HepG2 (cell line): Measurements from ENCODE around the gene AHCY. TPM values are rescaled to one million over a fixed set of nuclear protein-coding genes. Genes with fewer than 3 reads are reported as not detected.

Source experiments
- ATAC-seq: fragments of 200-7000 bp; cut with Tn5 transposase; 3 replicates; pipeline ENCODE4 v1.9.1; 2020; ENCODE audit warnings: mild to moderate bottlenecking, moderate library complexity
- BruUV-seq: library from RNA; stranded (reverse); fragments of 400-500 nt; replicated peaks from 2 replicates; lab custom pipeline; 2021; lab: Mats Ljungman, UMichigan
- CTCF ChIA-PET: fragments of 300-600 bp; formaldehyde crosslinking; extraction: SDS; loops from one replicate; lab custom pipeline; 2021; ENCODE audit warnings: low total read pairs, inconsistent platforms, low intra/inter-chr PET ratio; lab: Yijun Ruan, JAX
- POLR2A ChIA-PET: fragments of 350-600 bp; sonication (Branson Sonifier 250); formaldehyde crosslinking; loops from one replicate; lab custom pipeline; 2020; ENCODE audit warnings: antibody characterized with exemption, inconsistent platforms; lab: Yijun Ruan, JAX
- DNase-seq: peaks from one replicate; pipeline ENCODE4 v3.0.0-alpha.2; 2015; ENCODE audit warnings: low spot score
- FAIRE-seq: peaks from 3 replicates; lab custom pipeline; 2011; peaks lifted over from hg19 to GRCh38; lab: Jason Lieb, UNC
- H2AFZ ChIP-seq: one replicate; pipeline ENCODE4 v1.6.1; 2011; ENCODE audit warnings: low read length, inconsistent platforms
- H3K27ac ChIP-seq: fragments of 300-600 bp; 3 replicates; pipeline ENCODE4 v1.8.0; 2011; ENCODE audit warnings: mixed run types, mild to moderate bottlenecking, mixed read lengths, low read length, inconsistent platforms; ENCODE audit not compliant: insufficient read depth; ENCODE audit errors: extremely low read length
- H3K27me3 ChIP-seq, 2 experiments: fragments of 200-600 bp in 1 of 2; 2 replicates in 1 of 2; 3 replicates in 1 of 2; pipeline versions ENCODE4 v1.6.0 to v1.8.0; 2011; ENCODE audit warnings: low read length in 2 of 2, mild to moderate bottlenecking in 2 of 2, moderate library complexity in 2 of 2, inconsistent platforms in 1 of 2; ENCODE audit not compliant: insufficient read depth in 2 of 2, control insufficient read depth in 1 of 2
- H3K36me3 ChIP-seq, 2 experiments: fragments of 200-600 bp in 1 of 2; replicated peaks in 1 of 2; 2 replicates in 1 of 2; 3 replicates in 1 of 2; pipeline versions ENCODE4 v1.5.1 to v1.8.0; 2011; ENCODE audit warnings: low read length in 2 of 2, inconsistent platforms in 1 of 2; ENCODE audit not compliant: insufficient read depth in 2 of 2, control insufficient read depth in 1 of 2
- H3K4me1 ChIP-seq: 2 replicates; pipeline ENCODE4 v1.5.1; 2012; ENCODE audit warnings: low read length, inconsistent platforms; ENCODE audit not compliant: insufficient read depth
- H3K4me2 ChIP-seq: 2 replicates; pipeline ENCODE4 v1.6.0; 2011; ENCODE audit warnings: low read depth, low read length, inconsistent platforms
- H3K4me3 ChIP-seq, 3 experiments: fragments of 200-600 bp in 1 of 3; sonication (generic), shearing (Covaris generic) in 1 of 3; replicated peaks in 1 of 3; 2 replicates each; pipeline ENCODE4 v1.5.1; 2011 to 2016; ENCODE audit warnings: low read length in 3 of 3, inconsistent platforms in 2 of 3, low read depth in 2 of 3, mild to moderate bottlenecking in 2 of 3, control low read depth in 1 of 3, mixed read lengths in 1 of 3; ENCODE audit not compliant: insufficient read depth in 1 of 3
- H3K79me2 ChIP-seq: one replicate; pipeline ENCODE4 v1.6.1; 2011; ENCODE audit warnings: low read length, inconsistent platforms; ENCODE audit not compliant: insufficient read depth
- H3K9ac ChIP-seq: 2 replicates; pipeline ENCODE4 v1.6.0; 2011; ENCODE audit warnings: mild to moderate bottlenecking, low read depth, low read length, inconsistent platforms; ENCODE audit not compliant: insufficient read depth
- H3K9me3 ChIP-seq: 2 replicates; pipeline ENCODE4 v1.5.1; 2012; ENCODE audit warnings: mild to moderate bottlenecking, low read length
- H4K20me1 ChIP-seq: 2 replicates; pipeline ENCODE4 v1.6.0; 2011; ENCODE audit warnings: inconsistent platforms, mild to moderate bottlenecking, low read length, moderate library complexity; ENCODE audit not compliant: insufficient read depth
- ARNT ChIP-seq: fragments of 450-650 bp; IDR thresholded peaks from 2 replicates; pipeline ENCODE4 v1.6.1; 2017
- ATF1 ChIP-seq: IDR thresholded peaks from 2 replicates; pipeline ENCODE4 v1.6.1; 2016; ENCODE audit warnings: mild to moderate bottlenecking, control low read depth
- CBX5 ChIP-seq: sonication (generic); formaldehyde crosslinking; IDR thresholded peaks from 2 replicates; pipeline ENCODE4 v1.4.0; 2020; ENCODE audit warnings: missing genetic modification reagents, borderline replicate concordance
- CREB1 ChIP-seq, 2 experiments: fragments of 450-650 bp in 1 of 2; IDR thresholded peaks; 2 replicates each; pipeline ENCODE4 v1.6.1; 2016 to 2017; ENCODE audit warnings: control low read depth in 1 of 2, mild to moderate bottlenecking in 1 of 2, missing compliant biosample characterization in 1 of 2, missing genetic modification characterization in 1 of 2
- KDM1A ChIP-seq: IDR thresholded peaks from 2 replicates; pipeline ENCODE4 v1.6.1; 2016; ENCODE audit warnings: missing compliant biosample characterization
- NFKBIZ ChIP-seq: IDR thresholded peaks from 2 replicates; pipeline ENCODE4 v1.6.1; 2018; ENCODE audit warnings: missing genetic modification reagents, missing compliant biosample characterization
- RAD21 ChIP-seq: fragments of 450-650 bp; formaldehyde crosslinking; IDR thresholded peaks from 2 replicates; pipeline ENCODE4 v1.5.0; 2020; ENCODE audit warnings: mild to moderate bottlenecking
- TBX2 ChIP-seq: sonication (generic); formaldehyde crosslinking; IDR thresholded peaks from 2 replicates; pipeline ENCODE4 v1.5.0; 2020; ENCODE audit warnings: missing genetic modification reagents, mild to moderate bottlenecking, borderline replicate concordance
- TBX3 ChIP-seq: fragments of 450-650 bp; IDR thresholded peaks from 2 replicates; pipeline ENCODE4 v1.6.1; 2017; ENCODE audit warnings: antibody characterized with exemption, mild to moderate bottlenecking, inconsistent platforms, borderline replicate concordance
- XRCC5 ChIP-seq: fragments of 200-400 bp; formaldehyde crosslinking; optimal IDR thresholded peaks from 2 replicates; pipeline ENCODE3; 2017; ENCODE audit warnings: mild to moderate bottlenecking, low read length
- ZFP36 ChIP-seq: fragments of 150-350 bp; IDR thresholded peaks from 2 replicates; pipeline ENCODE4 v1.6.1; 2018; ENCODE audit warnings: borderline replicate concordance, low read length, low read depth; ENCODE audit not compliant: partially characterized antibody
- ZMYM3 ChIP-seq: sonication (generic); formaldehyde crosslinking; IDR thresholded peaks from 2 replicates; pipeline ENCODE4 v1.5.1; 2020; ENCODE audit warnings: mild to moderate bottlenecking, missing genetic modification reagents
- ZNF234 ChIP-seq: sonication (generic); formaldehyde crosslinking; conservative IDR thresholded peaks from 2 replicates; pipeline ENCODE4 v1.5.1; 2020; ENCODE audit warnings: mild to moderate bottlenecking, missing genetic modification reagents
- WGBS: methylation state at CpG from one replicate; pipeline ENCODE4 v1.1.6; 2017; ENCODE audit warnings: low lambda C conversion rate; 5-methylcytosine and 5-hydroxymethylcytosine counted together
- in situ Hi-C: cut with HindIII; loops from 2 replicates; pipeline ENCODE4 v1.10.0; 2017; ENCODE audit warnings: low pct_unique_long_range_greater_than_20kb; ENCODE audit not compliant: extremely low pct_ligation_motif_present
- intact Hi-C: fragments of 100-400 bp; cut with micrococcal nuclease; formaldehyde crosslinking; loops from one replicate; pipeline ENCODE4 v1.10.0; 2022; ENCODE audit not compliant: unreplicated experiment
- polyA plus RNA-seq, 8 experiments: library from polyadenylated mRNA; depleted of rRNA in 3 of 8; stranded (reverse) in 7 of 8; unstranded in 1 of 8; fragments of >200 nt; fragmentation: Illumina TruSeq in 4 of 8; extraction: Trizol in 4 of 8; gene quantifications; 2 replicates each; pipeline versions ENCODE4 v1.2.1 to v1.2.3, GENCODE V29; 2011 to 2016; ENCODE audit warnings: low read depth in 4 of 8, missing spikeins in 1 of 8, mixed read lengths in 1 of 8; ENCODE audit not compliant: insufficient read depth in 1 of 8
- total RNA-seq, 5 experiments: library from RNA; depleted of rRNA; stranded (reverse); fragments of >200 nt; fragmentation: Illumina TruSeq; extraction: Trizol; gene quantifications; 2 replicates each; pipeline ENCODE4 v1.2.3, GENCODE V29; 2016; ENCODE audit warnings: low read depth in 1 of 5
- TF ChIP-seq, protein P1 (sequence below): sonication (generic); formaldehyde crosslinking; conservative IDR thresholded peaks from 2 replicates; pipeline ENCODE4 v1.8.1; 2023; ENCODE audit warnings: missing genetic modification reagents
- TF ChIP-seq, protein P2 (sequence below): fragments of 450-650 bp; IDR thresholded peaks from 2 replicates; pipeline ENCODE4 v1.6.1; 2017; ENCODE audit warnings: mild to moderate bottlenecking
- TF ChIP-seq, protein P3 (sequence below): sonication (generic); formaldehyde crosslinking; IDR thresholded peaks from 2 replicates; pipeline ENCODE4 v1.4.0; 2020; ENCODE audit warnings: missing genetic modification reagents

Gene AHCY
- total and polyA plus RNA-seq, 2 of the 13 experiments (the other 11 are each of a cell fraction or from before 2014, with no cell fraction given) = 407 to 419 TPM

DNA sequence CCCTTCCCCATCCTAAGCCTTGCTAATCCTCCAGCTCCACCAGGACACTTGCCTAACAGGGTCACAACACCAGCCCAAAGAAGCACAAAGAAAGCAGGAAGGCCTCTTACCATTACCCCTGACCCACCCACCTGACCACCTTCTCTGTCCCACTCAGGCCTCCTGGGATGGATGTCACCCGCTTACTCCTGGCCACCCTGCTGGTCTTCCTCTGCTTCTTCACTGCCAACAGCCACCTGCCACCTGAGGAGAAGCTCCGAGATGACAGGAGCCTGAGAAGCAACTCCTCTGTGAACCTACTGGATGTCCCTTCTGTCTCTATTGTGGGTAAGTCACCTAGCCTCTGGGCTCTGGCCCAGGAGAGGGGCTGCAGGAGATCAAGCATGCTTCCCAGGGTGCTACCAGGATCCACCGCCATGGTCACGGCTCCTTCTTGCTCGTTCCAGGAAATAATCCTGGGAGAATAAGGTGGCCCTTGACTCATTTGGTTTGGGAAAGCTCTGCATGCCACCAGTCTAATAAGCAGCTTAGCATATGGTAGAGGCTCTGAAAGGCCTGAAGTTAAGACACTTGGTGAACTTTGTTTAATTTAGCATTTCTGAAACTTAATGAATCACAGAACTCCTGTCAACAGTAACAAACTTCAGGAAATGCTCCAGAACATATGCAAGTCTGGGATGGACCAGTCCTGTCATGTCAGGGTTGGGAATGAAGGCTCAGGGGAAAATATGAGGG, 42.8 kb downstream of the AHCY start:
- ChIA-PET CTCF (no interaction called here), POLR2A (interaction anchor here (0.5 kb wide), 1 partner anchor 10 kb away, joined by 3 read pairs; no protein-coding TSS in a partner anchor)
- DNase-seq = no peak
- H3K9ac ChIP-seq = no peak overlapping the region
- in situ Hi-C loops = no loop called here
- no peaks in the 10 kb centered on the region for H3K27me3 ChIP-seq
- WGBS = 95% methylated on average over 5 of the region's 5 CpGs
- H3K4me3 ChIP-seq = no peak overlapping the region
- H2AFZ ChIP-seq = no peak overlapping the region
- H3K27ac ChIP-seq = no peak overlapping the region
- no peaks in the 10 kb centered on the region for H3K79me2 ChIP-seq
- no peaks in the 10 kb centered on the region for H4K20me1 ChIP-seq
- intact Hi-C loops = no loop called here
- H3K4me1 ChIP-seq = peaks cover 23% of the 10 kb centered on the region
- no TSS peak for BruUV-seq
- no peaks in the 10 kb centered on the region for H3K9me3 ChIP-seq
- no peak overlapping the region for H3K4me2 ChIP-seq
- H3K36me3 ChIP-seq = no peaks in the 10 kb centered on the region
- FAIRE-seq = no peak
- no peak for ATAC-seq
- TF ChIP-seq KDM1A = no peak
- TF ChIP-seq, protein P1, sequence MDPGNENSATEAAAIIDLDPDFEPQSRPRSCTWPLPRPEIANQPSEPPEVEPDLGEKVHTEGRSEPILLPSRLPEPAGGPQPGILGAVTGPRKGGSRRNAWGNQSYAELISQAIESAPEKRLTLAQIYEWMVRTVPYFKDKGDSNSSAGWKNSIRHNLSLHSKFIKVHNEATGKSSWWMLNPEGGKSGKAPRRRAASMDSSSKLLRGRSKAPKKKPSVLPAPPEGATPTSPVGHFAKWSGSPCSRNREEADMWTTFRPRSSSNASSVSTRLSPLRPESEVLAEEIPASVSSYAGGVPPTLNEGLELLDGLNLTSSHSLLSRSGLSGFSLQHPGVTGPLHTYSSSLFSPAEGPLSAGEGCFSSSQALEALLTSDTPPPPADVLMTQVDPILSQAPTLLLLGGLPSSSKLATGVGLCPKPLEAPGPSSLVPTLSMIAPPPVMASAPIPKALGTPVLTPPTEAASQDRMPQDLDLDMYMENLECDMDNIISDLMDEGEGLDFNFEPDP = no peak
- TF ChIP-seq RAD21 (CRISPR knock-in tag) = no peak
- TF ChIP-seq CREB1 (IDR thresholded peaks at IDR 0.05) = no peak
- TF ChIP-seq CREB1 (CRISPR knock-in tag; IDR thresholded peaks at IDR 0.05) = no peak
- no peak for TF ChIP-seq ATF1 (CRISPR knock-in tag)
- TF ChIP-seq NFKBIZ (CRISPR knock-in tag) = no peak
- no peak for TF ChIP-seq ZMYM3
- no peak for TF ChIP-seq ZFP36
- no peak for TF ChIP-seq CBX5 (CRISPR knock-in tag)
- TF ChIP-seq ZNF234 (CRISPR knock-in tag) = no peak
- TF ChIP-seq XRCC5 = peak; percentile 35
- TF ChIP-seq, protein P2, sequence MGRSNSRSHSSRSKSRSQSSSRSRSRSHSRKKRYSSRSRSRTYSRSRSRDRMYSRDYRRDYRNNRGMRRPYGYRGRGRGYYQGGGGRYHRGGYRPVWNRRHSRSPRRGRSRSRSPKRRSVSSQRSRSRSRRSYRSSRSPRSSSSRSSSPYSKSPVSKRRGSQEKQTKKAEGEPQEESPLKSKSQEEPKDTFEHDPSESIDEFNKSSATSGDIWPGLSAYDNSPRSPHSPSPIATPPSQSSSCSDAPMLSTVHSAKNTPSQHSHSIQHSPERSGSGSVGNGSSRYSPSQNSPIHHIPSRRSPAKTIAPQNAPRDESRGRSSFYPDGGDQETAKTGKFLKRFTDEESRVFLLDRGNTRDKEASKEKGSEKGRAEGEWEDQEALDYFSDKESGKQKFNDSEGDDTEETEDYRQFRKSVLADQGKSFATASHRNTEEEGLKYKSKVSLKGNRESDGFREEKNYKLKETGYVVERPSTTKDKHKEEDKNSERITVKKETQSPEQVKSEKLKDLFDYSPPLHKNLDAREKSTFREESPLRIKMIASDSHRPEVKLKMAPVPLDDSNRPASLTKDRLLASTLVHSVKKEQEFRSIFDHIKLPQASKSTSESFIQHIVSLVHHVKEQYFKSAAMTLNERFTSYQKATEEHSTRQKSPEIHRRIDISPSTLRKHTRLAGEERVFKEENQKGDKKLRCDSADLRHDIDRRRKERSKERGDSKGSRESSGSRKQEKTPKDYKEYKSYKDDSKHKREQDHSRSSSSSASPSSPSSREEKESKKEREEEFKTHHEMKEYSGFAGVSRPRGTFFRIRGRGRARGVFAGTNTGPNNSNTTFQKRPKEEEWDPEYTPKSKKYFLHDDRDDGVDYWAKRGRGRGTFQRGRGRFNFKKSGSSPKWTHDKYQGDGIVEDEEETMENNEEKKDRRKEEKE = no peak
- TF ChIP-seq TBX3 = 0 out of 2 replicates have a peak, but pooled peaks have one; percentile 29
- no peak for TF ChIP-seq ARNT
- TF ChIP-seq, protein P3, sequence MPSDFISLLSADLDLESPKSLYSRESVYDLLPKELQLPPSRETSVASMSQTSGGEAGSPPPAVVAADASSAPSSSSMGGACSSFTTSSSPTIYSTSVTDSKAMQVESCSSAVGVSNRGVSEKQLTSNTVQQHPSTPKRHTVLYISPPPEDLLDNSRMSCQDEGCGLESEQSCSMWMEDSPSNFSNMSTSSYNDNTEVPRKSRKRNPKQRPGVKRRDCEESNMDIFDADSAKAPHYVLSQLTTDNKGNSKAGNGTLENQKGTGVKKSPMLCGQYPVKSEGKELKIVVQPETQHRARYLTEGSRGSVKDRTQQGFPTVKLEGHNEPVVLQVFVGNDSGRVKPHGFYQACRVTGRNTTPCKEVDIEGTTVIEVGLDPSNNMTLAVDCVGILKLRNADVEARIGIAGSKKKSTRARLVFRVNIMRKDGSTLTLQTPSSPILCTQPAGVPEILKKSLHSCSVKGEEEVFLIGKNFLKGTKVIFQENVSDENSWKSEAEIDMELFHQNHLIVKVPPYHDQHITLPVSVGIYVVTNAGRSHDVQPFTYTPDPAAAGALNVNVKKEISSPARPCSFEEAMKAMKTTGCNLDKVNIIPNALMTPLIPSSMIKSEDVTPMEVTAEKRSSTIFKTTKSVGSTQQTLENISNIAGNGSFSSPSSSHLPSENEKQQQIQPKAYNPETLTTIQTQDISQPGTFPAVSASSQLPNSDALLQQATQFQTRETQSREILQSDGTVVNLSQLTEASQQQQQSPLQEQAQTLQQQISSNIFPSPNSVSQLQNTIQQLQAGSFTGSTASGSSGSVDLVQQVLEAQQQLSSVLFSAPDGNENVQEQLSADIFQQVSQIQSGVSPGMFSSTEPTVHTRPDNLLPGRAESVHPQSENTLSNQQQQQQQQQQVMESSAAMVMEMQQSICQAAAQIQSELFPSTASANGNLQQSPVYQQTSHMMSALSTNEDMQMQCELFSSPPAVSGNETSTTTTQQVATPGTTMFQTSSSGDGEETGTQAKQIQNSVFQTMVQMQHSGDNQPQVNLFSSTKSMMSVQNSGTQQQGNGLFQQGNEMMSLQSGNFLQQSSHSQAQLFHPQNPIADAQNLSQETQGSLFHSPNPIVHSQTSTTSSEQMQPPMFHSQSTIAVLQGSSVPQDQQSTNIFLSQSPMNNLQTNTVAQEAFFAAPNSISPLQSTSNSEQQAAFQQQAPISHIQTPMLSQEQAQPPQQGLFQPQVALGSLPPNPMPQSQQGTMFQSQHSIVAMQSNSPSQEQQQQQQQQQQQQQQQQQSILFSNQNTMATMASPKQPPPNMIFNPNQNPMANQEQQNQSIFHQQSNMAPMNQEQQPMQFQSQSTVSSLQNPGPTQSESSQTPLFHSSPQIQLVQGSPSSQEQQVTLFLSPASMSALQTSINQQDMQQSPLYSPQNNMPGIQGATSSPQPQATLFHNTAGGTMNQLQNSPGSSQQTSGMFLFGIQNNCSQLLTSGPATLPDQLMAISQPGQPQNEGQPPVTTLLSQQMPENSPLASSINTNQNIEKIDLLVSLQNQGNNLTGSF (CRISPR knock-in tag) = no peak
- TF ChIP-seq TBX2 (CRISPR knock-in tag) = no peak
